Upper lobe of left lung (tissue), 6 donors: ENCODE measurements around the gene HSP90AB1. TPM values are rescaled to one million over a fixed set of nuclear protein-coding genes. Genes with fewer than 3 reads are reported as not detected.
A peak's percentile ranks its signal among the peaks of the same experiment; 100 is the strongest.

Experiments used
- ATAC-seq, 2 donors: fragments of 200-7000 bp; cut with Tn5 transposase; one replicate each; pipeline ENCODE4 v1.9.1; 2022; ENCODE audit warnings: mild to moderate bottlenecking in 2 of 2, moderate library complexity in 2 of 2; ENCODE audit not compliant: low FRiP score in 2 of 2
- DNase-seq, 2 donors: peaks; one replicate each; pipeline ENCODE4 v3.0.0-alpha.2; 2019 to 2020
- H3K27ac ChIP-seq, 4 donors: fragments of 200-600 bp; sonication (generic); one replicate each; pipeline ENCODE4 v1.5.1; 2016 to 2019
- H3K27me3 ChIP-seq, 4 donors: fragments of 200-600 bp; sonication (generic); one replicate each; pipeline ENCODE4 v1.5.1; 2017 to 2019
- H3K36me3 ChIP-seq, 4 donors: fragments of 200-600 bp; sonication (generic); one replicate each; pipeline ENCODE4 v1.5.1; 2016 to 2019
- H3K4me1 ChIP-seq, 4 donors: fragments of 200-600 bp; sonication (generic); one replicate each; pipeline ENCODE4 v1.5.1; 2018 to 2019
- H3K4me3 ChIP-seq, 4 donors: fragments of 200-600 bp; sonication (generic); one replicate each; pipeline ENCODE4 v1.5.1; 2017 to 2019; ENCODE audit warnings: mild to moderate bottlenecking in 2 of 4, moderate library complexity in 1 of 4
- H3K9me3 ChIP-seq, 4 donors: fragments of 200-600 bp; sonication (generic); one replicate each; pipeline ENCODE4 v1.5.1; 2018 to 2019
- CTCF ChIP-seq, 6 experiments: fragments of 450-650 bp in 4 of 6; fragments of 200-600 bp in 2 of 6; sonication (generic) in 2 of 6; IDR thresholded peaks; one replicate each; pipeline ENCODE4 v1.5.1; 2016 to 2019; ENCODE audit warnings: antibody characterized with exemption in 6 of 6
- EP300 ChIP-seq, 4 donors: sonication (generic); formaldehyde crosslinking; IDR thresholded peaks; one replicate each; pipeline ENCODE4 v1.5.1; 2017; ENCODE audit warnings: antibody characterized with exemption in 4 of 4, control low read depth in 2 of 4
- POLR2A ChIP-seq, 4 donors: fragments of 450-650 bp; IDR thresholded peaks; one replicate each; pipeline ENCODE4 v1.5.1; 2016 to 2017; ENCODE audit warnings: antibody characterized with exemption in 4 of 4, mild to moderate bottlenecking in 2 of 4
- POLR2AphosphoS5 ChIP-seq, 2 donors: sonication (generic); formaldehyde crosslinking; IDR thresholded peaks; one replicate each; pipeline ENCODE4 v1.5.1; 2017; ENCODE audit warnings: antibody characterized with exemption in 2 of 2
- WGBS, 2 donors: methylation state at CpG; one replicate each; pipeline ENCODE4 v1.1.5; 2017 to 2018; 5-methylcytosine and 5-hydroxymethylcytosine counted together
- total RNA-seq, 6 donors: library from RNA; depleted of rRNA in 4 of 6; stranded (reverse); fragments of >200 nt in 4 of 6; gene quantifications; one replicate each; pipeline versions ENCODE4 v1.1.0 to v1.2.1, GENCODE V29; 2016 to 2021
- donor health status: DM: no; HTN: no; CAD: no; lungs with moderate emphysema.
- donor health status: DM: no; HTN: yes; CAD: no; lungs with severe emphysema.

HSP90AB1 gene
- total RNA-seq, 6 donors from 2014 or later: 175 to 656 (median 471) TPM

GRCh38 chr6:44284121-44284520 lies 37.2 kb downstream of the HSP90AB1 start:
- 46% methylated on average over 2 of the region's 2 CpGs for WGBS, 2 donors
- Histone ChIP-seq H3K27ac (no peak overlapping the region), H3K9me3 (no peaks in the 10 kb centered on the region), H3K27me3 (no peaks in the 10 kb centered on the region), H3K4me1 (no peaks in the 10 kb centered on the region), H3K36me3 (no peaks in the 10 kb centered on the region), H3K4me3 (no peak overlapping the region)
- no peak for TF ChIP-seq CTCF (IDR thresholded peaks at IDR 0.05)
- DNase-seq: no peak
- ATAC-seq: peak in 1 of 2 donors; percentile 41

- Histone ChIP-seq H3K36me3 (no peaks in the 10 kb centered on the region), H3K27ac (no peak overlapping the region), H3K4me3 (no peak overlapping the region), H3K4me1 (no peaks in the 10 kb centered on the region), H3K9me3 (no peaks in the 10 kb centered on the region), H3K27me3 (no peaks in the 10 kb centered on the region)
- DNase-seq (no peak), ATAC-seq (no peak)
- TF ChIP-seq CTCF (IDR thresholded peaks at IDR 0.05) (no peak), EP300 (IDR thresholded peaks at IDR 0.05) (no peak), POLR2AphosphoS5 (IDR thresholded peaks at IDR 0.05) (no peak), POLR2A (IDR thresholded peaks at IDR 0.05) (no peak)
- WGBS, 2 donors: 54 to 63% methylated on average over 4 of the region's 4 CpGs
Measured at GRCh38 chr6:44284867-44285266, 38.0 kb downstream of the HSP90AB1 start.

- Histone ChIP-seq H3K4me1 (no peaks in the 10 kb centered on the region), H3K4me3 (no peak overlapping the region), H3K27me3 (no peaks in the 10 kb centered on the region), H3K9me3 (no peaks in the 10 kb centered on the region), H3K27ac (no peak overlapping the region), H3K36me3 (no peaks in the 10 kb centered on the region)
- 75 to 76% methylated on average over 24 to 25 of the region's 25 CpGs for WGBS, 2 donors
- ATAC-seq (no peak), DNase-seq (no peak)
- TF ChIP-seq POLR2AphosphoS5 (IDR thresholded peaks at IDR 0.05) (no peak), POLR2A (IDR thresholded peaks at IDR 0.05) (no peak), CTCF (IDR thresholded peaks at IDR 0.05) (no peak), EP300 (IDR thresholded peaks at IDR 0.05) (no peak)
Measured at GRCh38 chr6:44285552-44286284, 38.8 kb downstream of the HSP90AB1 start.

GRCh38 chr6:44286285-44286565 lies 39.3 kb downstream of the HSP90AB1 start:
- H3K4me3 ChIP-seq: no peak overlapping the region
- no peaks in the 10 kb centered on the region for H3K36me3 ChIP-seq
- no peak overlapping the region for H3K27ac ChIP-seq
- no peaks in the 10 kb centered on the region for H3K27me3 ChIP-seq
- H3K9me3 ChIP-seq: no peaks in the 10 kb centered on the region
- no peaks in the 10 kb centered on the region for H3K4me1 ChIP-seq
- 86 to 87% methylated on average over 9 to 12 of the region's 12 CpGs for WGBS, 2 donors
- TF ChIP-seq POLR2AphosphoS5 (IDR thresholded peaks at IDR 0.05) (no peak), CTCF (IDR thresholded peaks at IDR 0.05) (no peak)
- ATAC-seq: no peak
- DNase-seq: no peak

GRCh38 chr6:44286747-44287146 lies 39.8 kb downstream of the HSP90AB1 start:
- no peak for TF ChIP-seq POLR2A (IDR thresholded peaks at IDR 0.05)
- TF ChIP-seq EP300 (IDR thresholded peaks at IDR 0.05): no peak
- TF ChIP-seq CTCF (IDR thresholded peaks at IDR 0.05): no peak
- no peak for TF ChIP-seq POLR2AphosphoS5 (IDR thresholded peaks at IDR 0.05)
- Histone ChIP-seq H3K27ac (no peak overlapping the region), H3K9me3 (no peaks in the 10 kb centered on the region), H3K27me3 (no peaks in the 10 kb centered on the region), H3K4me3 (no peak overlapping the region), H3K36me3 (no peaks in the 10 kb centered on the region), H3K4me1 (no peaks in the 10 kb centered on the region)
- DNase-seq (no peak), ATAC-seq (no peak)
- WGBS, 2 donors: 36 to 41% methylated on average over 2 of the region's 2 CpGs
